Panc1 (cell line): ENCODE measurements around the gene EXOC5. TPM values are rescaled to one million over a fixed set of nuclear protein-coding genes. Genes with fewer than 3 reads are reported as not detected.

ENCODE experiments used
- ATAC-seq: fragments of 200-7000 bp; cut with Tn5 transposase; 2 replicates; pipeline ENCODE4 v1.9.1; 2020; ENCODE audit warnings: mild to moderate bottlenecking, moderate library complexity
- BruUV-seq: library from RNA; stranded (reverse); fragments of 400-500 nt; replicated peaks from 2 replicates; lab custom pipeline; 2021; lab: Mats Ljungman, UMichigan
- CTCF ChIA-PET: fragments of 300-600 bp; sonication (Branson Sonifier 250); formaldehyde crosslinking; loops from one replicate; lab custom pipeline; 2022; ENCODE audit warnings: antibody characterized with exemption; lab: Charles Lee
- POLR2A ChIA-PET: fragments of 300-600 bp; sonication (Branson Sonifier 250); formaldehyde crosslinking; loops from one replicate; lab custom pipeline; 2022; ENCODE audit warnings: antibody characterized with exemption; lab: Charles Lee
- DNase-seq: peaks from one replicate; pipeline ENCODE4 v3.0.0-alpha.2; 2010; ENCODE audit warnings: low read depth, low spot score
- H3K27ac ChIP-seq: 2 replicates; pipeline ENCODE4 v1.5.1; 2011; ENCODE audit warnings: mild to moderate bottlenecking, low read length, inconsistent platforms
- H3K27me3 ChIP-seq: fragments of 200-500 bp; sonication (Bioruptor generic); 2 replicates; pipeline ENCODE4 v1.6.0; 2014; ENCODE audit warnings: low read length, inconsistent platforms; ENCODE audit not compliant: control insufficient read depth, insufficient read depth
- H3K36me3 ChIP-seq: fragments of 200-500 bp; sonication (Bioruptor generic); 2 replicates; pipeline ENCODE4 v1.5.1; 2014; ENCODE audit warnings: inconsistent platforms, mild to moderate bottlenecking, low read length, moderate library complexity; ENCODE audit not compliant: control insufficient read depth, insufficient read depth
- H3K4me1 ChIP-seq: 2 replicates; pipeline ENCODE4 v1.5.1; 2011; ENCODE audit warnings: inconsistent platforms, mild to moderate bottlenecking, low read length, moderate library complexity; ENCODE audit not compliant: control insufficient read depth, insufficient read depth
- H3K4me3 ChIP-seq, 2 experiments: 2 replicates each; pipeline ENCODE4 v1.5.1; 2011 to 2012; ENCODE audit warnings: low read depth in 2 of 2, low read length in 2 of 2, mild to moderate bottlenecking in 2 of 2, inconsistent platforms in 1 of 2, moderate library complexity in 1 of 2
- H3K9me3 ChIP-seq: fragments of 200-500 bp; sonication (Bioruptor generic); 2 replicates; pipeline ENCODE4 v1.5.1; 2014; ENCODE audit warnings: low read depth, mild to moderate bottlenecking, inconsistent platforms, low read length, moderate library complexity; ENCODE audit not compliant: control insufficient read depth, insufficient read depth
- CTCF ChIP-seq: fragments of 450-650 bp; IDR thresholded peaks from 2 replicates; pipeline ENCODE4 v1.5.1; 2017; ENCODE audit warnings: mild to moderate bottlenecking
- POLR2AphosphoS5 ChIP-seq: IDR thresholded peaks from 2 replicates; pipeline ENCODE4 v1.6.1; 2012; ENCODE audit warnings: mild to moderate bottlenecking, low read depth, low read length, moderate library complexity
- REST ChIP-seq, 2 experiments: IDR thresholded peaks; 2 replicates each; pipeline ENCODE4 v1.6.1; 2011 to 2012; ENCODE audit warnings: low read depth in 2 of 2, control low read depth in 1 of 2, low read length in 1 of 2, mild to moderate bottlenecking in 1 of 2, moderate library complexity in 1 of 2; ENCODE audit not compliant: insufficient read depth in 1 of 2
- SIN3A ChIP-seq: IDR thresholded peaks from 2 replicates; pipeline ENCODE4 v1.6.1; 2012; ENCODE audit warnings: low read depth, mild to moderate bottlenecking, low read length, moderate library complexity, borderline replicate concordance; ENCODE audit not compliant: insufficient read depth
- TCF7L2 ChIP-seq: IDR thresholded peaks from 2 replicates; pipeline ENCODE4 v1.6.1; 2011; ENCODE audit warnings: mild to moderate bottlenecking, low read depth, low read length, inconsistent platforms
- in situ Hi-C: cut with HindIII; loops from 2 replicates; pipeline ENCODE4 v1.10.0; 2016; ENCODE audit warnings: low sequenced_read_pairs, low pct_unique_long_range_greater_than_20kb
- intact Hi-C: fragments of 100-400 bp; cut with micrococcal nuclease; formaldehyde crosslinking; loops from one replicate; pipeline ENCODE4 v1.10.0; 2022; ENCODE audit not compliant: unreplicated experiment
- total RNA-seq: library from RNA; stranded (reverse); gene quantifications from one replicate; pipeline ENCODE4 v1.2.1, GENCODE V29; 2021; ENCODE audit not compliant: unreplicated experiment

EXOC5 gene
- total RNA-seq, 1 experiment from 2014 or later = 57.6 TPM

GRCh38 chr14:57291692-57292647 is 23.3 kb upstream of the EXOC5 start:
- DNase-seq (no peak), ATAC-seq (no peak)
- no peaks in the 10 kb centered on the region for H3K27me3 ChIP-seq
- CTCF ChIA-PET = no interaction called here
- POLR2A ChIA-PET = no interaction called here
- H3K9me3 ChIP-seq = no peaks in the 10 kb centered on the region
- no peaks in the 10 kb centered on the region; the same call in 1 of the 2 replicates for H3K36me3 ChIP-seq
- intact Hi-C loops (no loop called here), in situ Hi-C loops (no loop called here)
- no TSS peak for BruUV-seq
- no peak overlapping the region for H3K4me3 ChIP-seq
- H3K27ac ChIP-seq = no peak overlapping the region
- TF ChIP-seq REST (IDR thresholded peaks at IDR 0.05; ENCODE audit: insufficient read depth in 1 of 2, low read depth in 2 of 2, low read length in 1 of 2) (no peak), POLR2AphosphoS5 (no peak), SIN3A (no peak), CTCF (no peak), TCF7L2 (no peak)
- no peaks in the 10 kb centered on the region for H3K4me1 ChIP-seq

- Histone ChIP-seq H3K4me1 (no peaks in the 10 kb centered on the region), H3K4me3 (no peak overlapping the region), H3K9me3 (no peaks in the 10 kb centered on the region), H3K36me3 (peaks cover 3% of the 10 kb centered on the region; the same call in 1 of the 2 replicates), H3K27ac (no peak overlapping the region), H3K27me3 (no peaks in the 10 kb centered on the region)
- TF ChIP-seq REST (IDR thresholded peaks at IDR 0.05; ENCODE audit: insufficient read depth in 1 of 2, low read depth in 2 of 2, low read length in 1 of 2) (no peak), SIN3A (no peak), POLR2AphosphoS5 (no peak), CTCF (no peak)
- ATAC-seq = no peak
- DNase-seq = no peak
- intact Hi-C loops (no loop called here), in situ Hi-C loops (no loop called here)
- POLR2A ChIA-PET = no interaction called here
- no TSS peak for BruUV-seq
- CTCF ChIA-PET = no interaction called here
Observed at GRCh38 chr14:57290751-57291150, 22.0 kb upstream of the EXOC5 start.
